Liver (tissue), 9 donors: ENCODE data around the gene SH3BP2. TPM values are rescaled to one million over a fixed set of nuclear protein-coding genes. Genes with fewer than 3 reads are reported as not detected.

Source experiments
- DNase-seq: peaks from one replicate; pipeline ENCODE4 v3.0.0-alpha.2; 2017; ENCODE audit warnings: low spot score
- H3K27ac ChIP-seq, 2 donors: one replicate each; pipeline ENCODE4 v1.7.0; 2013; ENCODE audit warnings: inconsistent platforms in 2 of 2, low read length in 2 of 2, control low read depth in 1 of 2, low read depth in 1 of 2, mild to moderate bottlenecking in 1 of 2
- H3K27me3 ChIP-seq, 4 donors: one replicate each; pipeline versions ENCODE4 v1.6.1 to v1.7.0; 2013; ENCODE audit warnings: low read length in 3 of 4, inconsistent platforms in 1 of 4, mild to moderate bottlenecking in 1 of 4, moderate library complexity in 1 of 4; ENCODE audit not compliant: control insufficient read depth in 4 of 4, insufficient read depth in 4 of 4
- H3K36me3 ChIP-seq, 4 donors: one replicate each; pipeline versions ENCODE4 v1.6.1 to v1.7.0; 2013; ENCODE audit warnings: low read length in 3 of 4, mild to moderate bottlenecking in 3 of 4, low read depth in 1 of 4, moderate library complexity in 1 of 4; ENCODE audit not compliant: control insufficient read depth in 4 of 4, insufficient read depth in 3 of 4
- H3K4me1 ChIP-seq, 4 donors: one replicate each; pipeline versions ENCODE4 v1.6.1 to v1.7.0; 2013; ENCODE audit warnings: low read length in 3 of 4, mild to moderate bottlenecking in 3 of 4, moderate library complexity in 1 of 4; ENCODE audit not compliant: control insufficient read depth in 4 of 4, insufficient read depth in 4 of 4
- H3K4me3 ChIP-seq, 3 donors: one replicate each; pipeline versions ENCODE4 v1.6.1 to v1.7.0; 2013; ENCODE audit warnings: low read length in 3 of 3, control low read depth in 1 of 3, low read depth in 1 of 3, mild to moderate bottlenecking in 1 of 3
- H3K9ac ChIP-seq, 2 donors: one replicate each; pipeline ENCODE4 v1.7.0; 2013; ENCODE audit warnings: low read length in 2 of 2, mild to moderate bottlenecking in 2 of 2, moderate library complexity in 2 of 2, control low read depth in 1 of 2, low read depth in 1 of 2
- H3K9me3 ChIP-seq, 4 donors: one replicate each; pipeline versions ENCODE4 v1.6.1 to v1.7.0; 2013; ENCODE audit warnings: low read length in 3 of 4; ENCODE audit not compliant: control insufficient read depth in 4 of 4
- CTCF ChIP-seq: fragments of 150-350 bp; IDR thresholded peaks from 2 replicates; pipeline ENCODE4 v1.5.1; 2017; ENCODE audit warnings: improper control_type of control experiment, low read depth, low read length; ENCODE audit not compliant: missing input control
- EGR1 ChIP-seq, 2 donors: IDR thresholded peaks; 2 replicates each; pipeline ENCODE4 v1.6.1; 2016 to 2018; ENCODE audit warnings: antibody characterized with exemption in 2 of 2, low read depth in 2 of 2
- FOXA1 ChIP-seq: IDR thresholded peaks from 2 replicates; pipeline ENCODE4 v1.6.1; 2016; ENCODE audit warnings: antibody characterized with exemption
- FOXA2 ChIP-seq: IDR thresholded peaks from 2 replicates; pipeline ENCODE4 v1.6.1; 2016; ENCODE audit warnings: antibody characterized with exemption
- GABPA ChIP-seq, 2 donors: IDR thresholded peaks in 1 of 2; conservative IDR thresholded peaks in 1 of 2; 2 replicates each; pipeline ENCODE4 v1.6.1; 2016; ENCODE audit warnings: antibody characterized with exemption in 2 of 2, mild to moderate bottlenecking in 1 of 2, moderate library complexity in 1 of 2
- HNF4A ChIP-seq, 2 donors: conservative IDR thresholded peaks; 2 replicates each; pipeline ENCODE4 v1.6.1; 2016; ENCODE audit warnings: antibody characterized with exemption in 2 of 2, mild to moderate bottlenecking in 2 of 2
- HNF4G ChIP-seq: IDR thresholded peaks from 2 replicates; pipeline ENCODE4 v1.6.1; 2016; ENCODE audit warnings: antibody characterized with exemption
- NR2F2 ChIP-seq: IDR thresholded peaks from 2 replicates; pipeline ENCODE4 v1.6.1; 2016; ENCODE audit warnings: antibody characterized with exemption
- RAD21 ChIP-seq, 2 donors: IDR thresholded peaks; 2 replicates each; pipeline ENCODE4 v1.6.1; 2016; ENCODE audit warnings: antibody characterized with exemption in 2 of 2, mild to moderate bottlenecking in 2 of 2
- RXRA ChIP-seq, 2 donors: IDR thresholded peaks; 2 replicates each; pipeline ENCODE4 v1.6.1; 2017 to 2018; ENCODE audit warnings: antibody characterized with exemption in 2 of 2, mild to moderate bottlenecking in 1 of 2
- SP1 ChIP-seq: IDR thresholded peaks from 2 replicates; pipeline ENCODE4 v1.6.1; 2018; ENCODE audit warnings: antibody characterized with exemption, mild to moderate bottlenecking
- TAF1 ChIP-seq: conservative IDR thresholded peaks from 2 replicates; pipeline ENCODE4 v1.6.1; 2016; ENCODE audit warnings: antibody characterized with exemption, mild to moderate bottlenecking
- YY1 ChIP-seq: IDR thresholded peaks from 2 replicates; pipeline ENCODE4 v1.6.1; 2016; ENCODE audit warnings: antibody characterized with exemption, mild to moderate bottlenecking
- WGBS: extraction: QIAGEN DNeasy Blood & Tissue Kit; methylation state at CpG from one replicate; pipeline ENCODE4 v1.1.7; 2013; 5-methylcytosine and 5-hydroxymethylcytosine counted together
- polyA plus RNA-seq, 2 donors: library from polyadenylated mRNA; stranded (reverse) in 1 of 2; unstranded in 1 of 2; fragments of 200-250 nt in 1 of 2; fragments of >200 nt in 1 of 2; fragmentation: Nextera tagmentation in 1 of 2; extraction: Ambion mirVana in 1 of 2; gene quantifications; one replicate each; pipeline versions ENCODE4 v1.2.1 to v1.2.3, GENCODE V29; 2013 to 2015
- total RNA-seq, 2 donors: library from RNA; depleted of rRNA; stranded (reverse); fragments of >200 nt; gene quantifications; one replicate each; pipeline ENCODE4 v1.2.3, GENCODE V29; 2014
- TF ChIP-seq, protein P1 (sequence below): IDR thresholded peaks from 2 replicates; pipeline ENCODE4 v1.6.1; 2016; ENCODE audit warnings: antibody characterized with exemption
- TF ChIP-seq, protein P2 (sequence below): IDR thresholded peaks from 2 replicates; pipeline ENCODE4 v1.6.1; 2016; ENCODE audit warnings: antibody characterized with exemption, mild to moderate bottlenecking
- TF ChIP-seq, protein P3 (sequence below): IDR thresholded peaks from 2 replicates; pipeline ENCODE4 v1.6.1; 2016; ENCODE audit warnings: antibody characterized with exemption
- TF ChIP-seq, protein P4 (sequence below): IDR thresholded peaks from 2 replicates; pipeline ENCODE4 v1.6.1; 2016; ENCODE audit warnings: antibody characterized with exemption
- donor health status: healthy.
- donor health status: healthy.
- donor health status: healthy.
- donor health status: healthy.
- donor health status: healthy.

SH3BP2 gene
- total and polyA plus RNA-seq, 4 donors: 17.9 to 80.2 (median 38.5) TPM

GRCh38 chr4:2859514-2859913, 66.6 kb downstream of the SH3BP2 start:
- no peaks in the 10 kb centered on the region for H3K9me3 ChIP-seq
- no peaks in the 10 kb centered on the region for H3K27me3 ChIP-seq
- H3K4me1 ChIP-seq: peaks cover 7 to 36% (median 29%) of the 10 kb centered on the region in 4 donors
- no peak overlapping the region for H3K9ac ChIP-seq
- no peak for TF ChIP-seq FOXA2
- TF ChIP-seq RAD21 (IDR thresholded peaks at IDR 0.05): no peak
- no peak for TF ChIP-seq SP1
- TF ChIP-seq YY1: no peak
- H3K36me3 ChIP-seq: no peaks in the 10 kb centered on the region
- H3K27ac ChIP-seq: no peak overlapping the region
- no peak for DNase-seq
- no peak overlapping the region for H3K4me3 ChIP-seq
- 71% methylated on average over 3 of the region's 3 CpGs for WGBS

GRCh38 chr4:2860391-2861348, 67.8 kb downstream of the SH3BP2 start:
- Histone ChIP-seq H3K27ac (peak overlapping the region in 1 of 2 donors; percentile 45), H3K9ac (no peak overlapping the region), H3K27me3 (no peaks in the 10 kb centered on the region), H3K9me3 (no peaks in the 10 kb centered on the region), H3K36me3 (no peaks in the 10 kb centered on the region), H3K4me3 (no peak overlapping the region), H3K4me1 (peaks cover 6 to 45% (median 37%) of the 10 kb centered on the region in 4 donors)
- TF ChIP-seq SP1 (peak; percentile 75), NR2F2 (peak; percentile 92), RXRA (IDR thresholded peaks at IDR 0.05) (peak in 1 of 2 donors; percentile 75), HNF4A (conservative IDR thresholded peaks at IDR 0.05) (peak; percentile 37 to 65), EGR1 (IDR thresholded peaks at IDR 0.05; ENCODE audit: low read depth in 2 of 2) (no peak)
- 80% methylated on average over 6 of the region's 6 CpGs for WGBS
- no peak for DNase-seq

DNA sequence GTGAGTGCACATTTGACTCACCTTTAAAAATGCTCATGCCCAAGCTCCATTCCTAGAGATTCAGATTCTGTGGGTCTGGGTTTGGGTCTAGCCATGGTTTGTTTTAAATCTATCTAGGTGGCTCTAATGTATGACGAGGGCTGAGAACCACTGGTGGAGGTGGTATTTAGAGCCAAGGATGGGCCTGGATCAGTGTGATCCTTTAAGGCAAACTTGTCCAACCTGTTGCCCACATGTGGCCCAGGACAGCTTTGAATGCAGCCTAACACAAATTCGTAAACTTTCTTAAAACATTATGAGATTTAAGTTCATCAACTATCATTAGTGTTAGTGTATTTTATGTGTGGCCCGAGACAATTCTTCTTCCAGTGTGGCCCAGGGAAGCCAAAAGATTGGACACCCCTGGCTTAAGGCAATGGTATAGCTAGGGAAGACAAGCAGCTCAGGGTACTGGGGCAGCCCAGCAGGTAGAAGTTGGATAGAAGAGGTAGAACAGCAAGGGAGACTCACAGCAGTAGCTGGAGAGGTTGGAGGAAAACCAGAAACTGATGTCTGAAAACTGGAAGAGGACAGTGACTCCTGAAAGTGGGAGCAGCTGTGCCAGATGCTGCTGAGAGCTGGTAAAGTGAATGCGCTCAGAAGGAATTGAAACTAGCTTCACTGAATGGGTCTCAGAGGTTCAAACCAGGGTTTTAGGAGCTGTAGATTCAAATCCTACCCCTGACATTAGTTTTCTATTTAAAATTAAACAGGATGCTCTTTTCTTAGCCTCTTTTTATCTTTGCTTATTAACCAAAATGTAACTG, 68.9 kb downstream of the SH3BP2 start:
- Histone ChIP-seq H3K9ac (no peak overlapping the region), H3K27ac (peak overlapping the region; percentile 8 to 23), H3K9me3 (no peaks in the 10 kb centered on the region), H3K36me3 (no peaks in the 10 kb centered on the region), H3K4me3 (no peak overlapping the region), H3K27me3 (no peaks in the 10 kb centered on the region), H3K4me1 (peaks cover 9 to 57% (median 48%) of the 10 kb centered on the region in 4 donors)
- DNase-seq: no peak
- WGBS: 86% methylated on average over 4 of the region's 4 CpGs
- TF ChIP-seq HNF4A (conservative IDR thresholded peaks at IDR 0.05) (no peak), FOXA2 (no peak), GABPA (IDR thresholded peaks at IDR 0.05 in 1 of 2, conservative IDR thresholded peaks at IDR 0.05 in 1 of 2) (no peak), HNF4G (no peak), TAF1 (no peak), YY1 (no peak), CTCF (no peak), RAD21 (IDR thresholded peaks at IDR 0.05) (no peak), FOXA1 (no peak), RXRA (IDR thresholded peaks at IDR 0.05) (no peak), SP1 (no peak)
- TF ChIP-seq, protein P1, sequence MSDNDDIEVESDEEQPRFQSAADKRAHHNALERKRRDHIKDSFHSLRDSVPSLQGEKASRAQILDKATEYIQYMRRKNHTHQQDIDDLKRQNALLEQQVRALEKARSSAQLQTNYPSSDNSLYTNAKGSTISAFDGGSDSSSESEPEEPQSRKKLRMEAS: no peak
- TF ChIP-seq, protein P2, sequence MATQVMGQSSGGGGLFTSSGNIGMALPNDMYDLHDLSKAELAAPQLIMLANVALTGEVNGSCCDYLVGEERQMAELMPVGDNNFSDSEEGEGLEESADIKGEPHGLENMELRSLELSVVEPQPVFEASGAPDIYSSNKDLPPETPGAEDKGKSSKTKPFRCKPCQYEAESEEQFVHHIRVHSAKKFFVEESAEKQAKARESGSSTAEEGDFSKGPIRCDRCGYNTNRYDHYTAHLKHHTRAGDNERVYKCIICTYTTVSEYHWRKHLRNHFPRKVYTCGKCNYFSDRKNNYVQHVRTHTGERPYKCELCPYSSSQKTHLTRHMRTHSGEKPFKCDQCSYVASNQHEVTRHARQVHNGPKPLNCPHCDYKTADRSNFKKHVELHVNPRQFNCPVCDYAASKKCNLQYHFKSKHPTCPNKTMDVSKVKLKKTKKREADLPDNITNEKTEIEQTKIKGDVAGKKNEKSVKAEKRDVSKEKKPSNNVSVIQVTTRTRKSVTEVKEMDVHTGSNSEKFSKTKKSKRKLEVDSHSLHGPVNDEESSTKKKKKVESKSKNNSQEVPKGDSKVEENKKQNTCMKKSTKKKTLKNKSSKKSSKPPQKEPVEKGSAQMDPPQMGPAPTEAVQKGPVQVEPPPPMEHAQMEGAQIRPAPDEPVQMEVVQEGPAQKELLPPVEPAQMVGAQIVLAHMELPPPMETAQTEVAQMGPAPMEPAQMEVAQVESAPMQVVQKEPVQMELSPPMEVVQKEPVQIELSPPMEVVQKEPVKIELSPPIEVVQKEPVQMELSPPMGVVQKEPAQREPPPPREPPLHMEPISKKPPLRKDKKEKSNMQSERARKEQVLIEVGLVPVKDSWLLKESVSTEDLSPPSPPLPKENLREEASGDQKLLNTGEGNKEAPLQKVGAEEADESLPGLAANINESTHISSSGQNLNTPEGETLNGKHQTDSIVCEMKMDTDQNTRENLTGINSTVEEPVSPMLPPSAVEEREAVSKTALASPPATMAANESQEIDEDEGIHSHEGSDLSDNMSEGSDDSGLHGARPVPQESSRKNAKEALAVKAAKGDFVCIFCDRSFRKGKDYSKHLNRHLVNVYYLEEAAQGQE: no peak
- TF ChIP-seq, protein P3, sequence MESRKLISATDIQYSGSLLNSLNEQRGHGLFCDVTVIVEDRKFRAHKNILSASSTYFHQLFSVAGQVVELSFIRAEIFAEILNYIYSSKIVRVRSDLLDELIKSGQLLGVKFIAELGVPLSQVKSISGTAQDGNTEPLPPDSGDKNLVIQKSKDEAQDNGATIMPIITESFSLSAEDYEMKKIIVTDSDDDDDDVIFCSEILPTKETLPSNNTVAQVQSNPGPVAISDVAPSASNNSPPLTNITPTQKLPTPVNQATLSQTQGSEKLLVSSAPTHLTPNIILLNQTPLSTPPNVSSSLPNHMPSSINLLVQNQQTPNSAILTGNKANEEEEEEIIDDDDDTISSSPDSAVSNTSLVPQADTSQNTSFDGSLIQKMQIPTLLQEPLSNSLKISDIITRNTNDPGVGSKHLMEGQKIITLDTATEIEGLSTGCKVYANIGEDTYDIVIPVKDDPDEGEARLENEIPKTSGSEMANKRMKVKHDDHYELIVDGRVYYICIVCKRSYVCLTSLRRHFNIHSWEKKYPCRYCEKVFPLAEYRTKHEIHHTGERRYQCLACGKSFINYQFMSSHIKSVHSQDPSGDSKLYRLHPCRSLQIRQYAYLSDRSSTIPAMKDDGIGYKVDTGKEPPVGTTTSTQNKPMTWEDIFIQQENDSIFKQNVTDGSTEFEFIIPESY: no peak
- TF ChIP-seq, protein P4, sequence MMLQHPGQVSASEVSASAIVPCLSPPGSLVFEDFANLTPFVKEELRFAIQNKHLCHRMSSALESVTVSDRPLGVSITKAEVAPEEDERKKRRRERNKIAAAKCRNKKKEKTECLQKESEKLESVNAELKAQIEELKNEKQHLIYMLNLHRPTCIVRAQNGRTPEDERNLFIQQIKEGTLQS: no peak
